ENCODE data around the gene HMGXB4.

- TF ChIP-seq CTCF (IDR thresholded peaks at IDR 0.05) (no peak), SMC3 (IDR thresholded peaks at IDR 0.05) (no peak), MAZ (IDR thresholded peaks at IDR 0.05; ENCODE audit: borderline replicate concordance, low read depth, low read length) (no peak), MYC (IDR thresholded peaks at IDR 0.05; ENCODE audit: borderline replicate concordance, low read length) (no peak), USF2 (IDR thresholded peaks at IDR 0.05) (no peak)
Observed at GRCh38 chr22:35308480-35309021, 51.3 kb downstream of the HMGXB4 start.

All from A549 (cell line).